ENCODE results near the gene PPIC. TPM values are rescaled to one million over a fixed set of nuclear protein-coding genes. Genes with fewer than 3 reads are reported as not detected.
"Not testable (repeated sequence)": the region's sequence is repeated elsewhere in the genome, so short reads cannot be mapped to it uniquely, and the experiment has no call there.

Gene PPIC
- total RNA-seq, 3 donors from 2014 or later (not counting 1 experiment from before 2014, with no cell fraction given): not detected

DNA sequence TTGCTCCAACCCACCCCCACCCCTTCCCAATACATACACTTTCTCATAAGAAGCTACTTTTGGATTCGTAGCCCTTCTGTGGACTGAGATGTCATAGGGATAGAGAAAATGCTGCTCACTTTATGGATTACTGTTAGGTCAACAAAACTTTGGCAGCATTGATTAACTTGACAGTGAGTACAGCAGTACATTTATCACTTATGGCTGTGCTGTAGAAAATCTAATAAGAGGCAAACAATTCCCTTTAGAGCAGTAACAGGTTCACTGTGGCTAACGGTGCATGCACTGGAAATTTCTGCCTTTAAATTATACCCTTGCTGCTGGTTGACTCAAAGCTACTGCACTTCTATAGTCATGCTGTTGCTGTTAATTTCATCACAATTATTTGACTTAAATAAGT is 59.2 kb downstream of the PPIC start:
- TF ChIP-seq, protein P1, sequence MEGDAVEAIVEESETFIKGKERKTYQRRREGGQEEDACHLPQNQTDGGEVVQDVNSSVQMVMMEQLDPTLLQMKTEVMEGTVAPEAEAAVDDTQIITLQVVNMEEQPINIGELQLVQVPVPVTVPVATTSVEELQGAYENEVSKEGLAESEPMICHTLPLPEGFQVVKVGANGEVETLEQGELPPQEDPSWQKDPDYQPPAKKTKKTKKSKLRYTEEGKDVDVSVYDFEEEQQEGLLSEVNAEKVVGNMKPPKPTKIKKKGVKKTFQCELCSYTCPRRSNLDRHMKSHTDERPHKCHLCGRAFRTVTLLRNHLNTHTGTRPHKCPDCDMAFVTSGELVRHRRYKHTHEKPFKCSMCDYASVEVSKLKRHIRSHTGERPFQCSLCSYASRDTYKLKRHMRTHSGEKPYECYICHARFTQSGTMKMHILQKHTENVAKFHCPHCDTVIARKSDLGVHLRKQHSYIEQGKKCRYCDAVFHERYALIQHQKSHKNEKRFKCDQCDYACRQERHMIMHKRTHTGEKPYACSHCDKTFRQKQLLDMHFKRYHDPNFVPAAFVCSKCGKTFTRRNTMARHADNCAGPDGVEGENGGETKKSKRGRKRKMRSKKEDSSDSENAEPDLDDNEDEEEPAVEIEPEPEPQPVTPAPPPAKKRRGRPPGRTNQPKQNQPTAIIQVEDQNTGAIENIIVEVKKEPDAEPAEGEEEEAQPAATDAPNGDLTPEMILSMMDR (IDR thresholded peaks at IDR 0.05): no peak
- ATAC-seq (no peak), DNase-seq (no peak)
- Histone ChIP-seq H3K27me3 (ENCODE audit: control insufficient read depth, insufficient read depth, low read length) (no peaks in the 10 kb centered on the region), H3K27ac (ENCODE audit: low read length) (no peak overlapping the region), H3K4me3 (ENCODE audit: low read length) (no peak overlapping the region), H3K36me3 (ENCODE audit: control insufficient read depth, insufficient read depth, low read length) (no peaks in the 10 kb centered on the region), H3K4me1 (ENCODE audit: control insufficient read depth, insufficient read depth, low read length) (no peaks in the 10 kb centered on the region), H3K9me3 (ENCODE audit: control insufficient read depth, insufficient read depth, low read length) (no peaks in the 10 kb centered on the region)
- H3K27ac Mint-ChIP-seq: no peak overlapping the region
- H3K27me3 Mint-ChIP-seq (ENCODE audit: low read depth in 2 of 2): peaks cover 0 to 7% of the 10 kb centered on the region in 2 donors
- no peaks in the 10 kb centered on the region for H3K36me3 Mint-ChIP-seq
- intact Hi-C loops (cut with micrococcal nuclease): no loop called here
- H3K9me3 Mint-ChIP-seq: no peaks in the 10 kb centered on the region
- no peaks in the 10 kb centered on the region for H3K4me1 Mint-ChIP-seq
- no peak overlapping the region for H3K4me3 Mint-ChIP-seq
- 95% methylated on average over 2 of the region's 2 CpGs for WGBS (ENCODE audit: insufficient coverage)

DNA sequence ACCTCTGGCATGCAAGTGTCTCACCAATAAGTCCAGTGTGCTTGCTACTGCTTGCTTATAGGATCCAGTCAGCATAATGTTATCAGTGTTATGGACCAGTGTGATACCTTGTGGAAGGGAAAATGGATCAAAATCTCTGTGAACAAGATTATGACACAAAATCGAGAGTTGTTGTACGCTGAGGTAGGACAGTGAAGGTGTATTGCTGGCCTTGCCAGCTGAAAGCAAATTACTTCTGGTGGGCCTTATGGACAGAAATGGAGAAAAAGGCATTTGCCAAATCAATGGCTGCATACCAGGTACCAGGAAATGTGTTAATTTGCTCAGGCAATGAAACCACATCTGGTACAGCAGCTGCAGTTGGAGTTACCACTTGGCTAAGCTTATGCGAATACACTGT is 62.3 kb downstream of the PPIC start:
- H3K4me1 Mint-ChIP-seq; H3K9me3 ChIP-seq (ENCODE audit: control insufficient read depth, insufficient read depth, low read length); ATAC-seq; H3K27ac ChIP-seq (ENCODE audit: low read length); H3K4me1 ChIP-seq (ENCODE audit: control insufficient read depth, insufficient read depth, low read length); H3K27me3 Mint-ChIP-seq (ENCODE audit: low read depth in 2 of 2); H3K36me3 Mint-ChIP-seq; H3K4me3 ChIP-seq (ENCODE audit: low read length); H3K36me3 ChIP-seq (ENCODE audit: control insufficient read depth, insufficient read depth, low read length); H3K27ac Mint-ChIP-seq; DNase-seq; H3K27me3 ChIP-seq (ENCODE audit: control insufficient read depth, insufficient read depth, low read length); intact Hi-C loops (cut with micrococcal nuclease); H3K4me3 Mint-ChIP-seq; H3K9me3 Mint-ChIP-seq: not testable (repeated sequence)
- WGBS (ENCODE audit: insufficient coverage): 96% methylated on average over 3 of the region's 3 CpGs

DNA sequence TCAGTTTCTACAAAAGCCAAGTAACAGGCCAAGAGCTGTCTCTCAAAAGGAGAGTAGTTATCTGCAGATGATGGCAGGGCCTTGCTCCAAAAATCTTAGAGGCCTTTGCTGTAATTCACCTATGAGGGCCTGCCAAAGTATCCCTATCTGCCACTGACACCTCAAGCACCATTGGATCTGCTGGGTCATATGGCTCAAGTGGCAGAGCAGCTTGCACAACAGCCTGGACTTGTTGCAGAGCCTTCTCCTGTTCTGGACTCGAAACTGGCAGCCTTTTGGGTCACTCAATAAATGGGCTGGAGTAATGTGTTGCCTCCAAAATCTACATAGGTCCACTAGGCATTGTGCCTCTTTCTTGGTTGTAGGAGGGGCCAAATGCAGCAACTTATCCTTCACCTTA is 62.8 kb downstream of the PPIC start:
- intact Hi-C loops (cut with micrococcal nuclease); H3K4me3 Mint-ChIP-seq; H3K27me3 Mint-ChIP-seq (ENCODE audit: low read depth in 2 of 2); H3K27me3 ChIP-seq (ENCODE audit: control insufficient read depth, insufficient read depth, low read length); H3K4me1 ChIP-seq (ENCODE audit: control insufficient read depth, insufficient read depth, low read length); H3K9me3 ChIP-seq (ENCODE audit: control insufficient read depth, insufficient read depth, low read length); H3K9me3 Mint-ChIP-seq; H3K4me3 ChIP-seq (ENCODE audit: low read length); H3K36me3 Mint-ChIP-seq; DNase-seq; ATAC-seq; H3K27ac ChIP-seq (ENCODE audit: low read length); H3K36me3 ChIP-seq (ENCODE audit: control insufficient read depth, insufficient read depth, low read length); H3K4me1 Mint-ChIP-seq; H3K27ac Mint-ChIP-seq: not testable (repeated sequence)
- 79% methylated on average over 1 of the region's 1 CpG for WGBS (ENCODE audit: insufficient coverage)

Other genes starting within 250 kb of the PPIC start
- 1 to 10 TPM; 3.6 to 5.2 (median 3.7) TPM for gene SNX24, start 191.1 kb downstream of the PPIC start, total RNA-seq
- gene PRDM6, start 52.5 kb upstream of the PPIC start, total RNA-seq: not detected

Measured in natural killer cell (primary cell).